ENCODE results near the gene SDK1. TPM values are rescaled to one million over a fixed set of nuclear protein-coding genes. Genes with fewer than 3 reads are reported as not detected.

The SDK1 gene
- total RNA-seq, 1 donor from 2014 or later = 16.7 TPM

DNA sequence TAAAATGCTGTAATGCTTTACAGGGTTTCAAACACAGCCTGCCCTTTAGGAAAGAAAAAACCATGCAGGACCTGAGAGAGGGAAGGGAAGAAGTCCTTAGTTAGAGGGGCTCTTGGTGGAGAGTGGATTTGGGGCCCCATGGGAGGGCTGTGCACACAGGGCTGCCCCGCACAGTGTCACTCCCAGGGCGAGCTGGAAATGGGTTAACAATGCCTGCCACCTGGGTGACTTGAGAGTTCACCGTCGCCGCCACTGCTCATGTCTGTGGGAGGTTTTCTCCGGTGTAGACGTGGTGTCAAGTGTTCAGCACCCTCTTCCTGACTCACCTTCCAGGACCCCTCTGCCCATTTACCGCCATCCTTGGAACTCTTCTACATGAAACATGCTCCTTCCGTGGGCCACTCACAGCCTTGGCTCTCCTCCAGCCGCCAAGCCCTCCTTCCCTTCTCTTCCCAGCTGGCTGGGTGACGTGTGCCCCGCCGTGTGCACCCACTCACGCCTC, 686.4 kb downstream of the SDK1 start:
- TF ChIP-seq, protein P1, sequence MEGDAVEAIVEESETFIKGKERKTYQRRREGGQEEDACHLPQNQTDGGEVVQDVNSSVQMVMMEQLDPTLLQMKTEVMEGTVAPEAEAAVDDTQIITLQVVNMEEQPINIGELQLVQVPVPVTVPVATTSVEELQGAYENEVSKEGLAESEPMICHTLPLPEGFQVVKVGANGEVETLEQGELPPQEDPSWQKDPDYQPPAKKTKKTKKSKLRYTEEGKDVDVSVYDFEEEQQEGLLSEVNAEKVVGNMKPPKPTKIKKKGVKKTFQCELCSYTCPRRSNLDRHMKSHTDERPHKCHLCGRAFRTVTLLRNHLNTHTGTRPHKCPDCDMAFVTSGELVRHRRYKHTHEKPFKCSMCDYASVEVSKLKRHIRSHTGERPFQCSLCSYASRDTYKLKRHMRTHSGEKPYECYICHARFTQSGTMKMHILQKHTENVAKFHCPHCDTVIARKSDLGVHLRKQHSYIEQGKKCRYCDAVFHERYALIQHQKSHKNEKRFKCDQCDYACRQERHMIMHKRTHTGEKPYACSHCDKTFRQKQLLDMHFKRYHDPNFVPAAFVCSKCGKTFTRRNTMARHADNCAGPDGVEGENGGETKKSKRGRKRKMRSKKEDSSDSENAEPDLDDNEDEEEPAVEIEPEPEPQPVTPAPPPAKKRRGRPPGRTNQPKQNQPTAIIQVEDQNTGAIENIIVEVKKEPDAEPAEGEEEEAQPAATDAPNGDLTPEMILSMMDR (IDR thresholded peaks at IDR 0.05) = no peak
- TF ChIP-seq POLR2A (IDR thresholded peaks at IDR 0.05) (no peak), POLR2AphosphoS5 (IDR thresholded peaks at IDR 0.05; ENCODE audit: insufficient read depth in 1 of 2, low read depth in 1 of 2) (no peak)
- Histone ChIP-seq H3K4me3 (no peak overlapping the region), H3K36me3 (no peaks in the 10 kb centered on the region), H3K27ac (no peak overlapping the region), H3K4me1 (no peaks in the 10 kb centered on the region), H3K9me3 (no peaks in the 10 kb centered on the region), H3K27me3 (no peaks in the 10 kb centered on the region)
- no peak for DNase-seq (ENCODE audit: extremely low spot score in 2 of 2)
- intact Hi-C loops (cut with DNase I) = no loop called here

DNA sequence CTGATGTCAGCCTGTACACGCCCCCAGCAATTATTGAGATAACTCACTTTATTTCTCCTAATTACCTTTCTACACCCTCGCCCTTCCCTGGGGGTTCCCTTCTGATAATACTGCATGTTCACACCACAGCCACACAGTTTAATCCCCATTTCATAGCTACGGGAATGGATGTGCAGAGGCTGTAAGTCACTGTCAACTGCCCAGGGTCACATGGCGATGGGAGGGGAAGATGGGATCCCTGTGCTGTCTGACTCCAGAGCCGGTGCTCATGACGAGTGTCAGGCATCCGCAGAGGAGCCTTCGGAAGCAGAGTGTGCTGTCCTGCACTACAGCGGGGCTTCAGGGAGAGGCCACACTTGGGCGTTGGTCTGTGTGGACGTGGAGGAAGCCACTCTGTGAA, 688.7 kb downstream of the SDK1 start:
- Histone ChIP-seq H3K27me3 (no peaks in the 10 kb centered on the region), H3K36me3 (no peaks in the 10 kb centered on the region), H3K4me3 (no peak overlapping the region), H3K27ac (no peak overlapping the region), H3K9me3 (no peaks in the 10 kb centered on the region), H3K4me1 (no peaks in the 10 kb centered on the region)
- DNase-seq (ENCODE audit: extremely low spot score in 2 of 2) = no peak
- intact Hi-C loops (cut with DNase I) = no loop called here
- TF ChIP-seq, protein P1 (IDR thresholded peaks at IDR 0.05) = no peak
- TF ChIP-seq POLR2A (IDR thresholded peaks at IDR 0.05) (no peak), POLR2AphosphoS5 (IDR thresholded peaks at IDR 0.05; ENCODE audit: insufficient read depth in 1 of 2, low read depth in 1 of 2) (no peak)

DNA sequence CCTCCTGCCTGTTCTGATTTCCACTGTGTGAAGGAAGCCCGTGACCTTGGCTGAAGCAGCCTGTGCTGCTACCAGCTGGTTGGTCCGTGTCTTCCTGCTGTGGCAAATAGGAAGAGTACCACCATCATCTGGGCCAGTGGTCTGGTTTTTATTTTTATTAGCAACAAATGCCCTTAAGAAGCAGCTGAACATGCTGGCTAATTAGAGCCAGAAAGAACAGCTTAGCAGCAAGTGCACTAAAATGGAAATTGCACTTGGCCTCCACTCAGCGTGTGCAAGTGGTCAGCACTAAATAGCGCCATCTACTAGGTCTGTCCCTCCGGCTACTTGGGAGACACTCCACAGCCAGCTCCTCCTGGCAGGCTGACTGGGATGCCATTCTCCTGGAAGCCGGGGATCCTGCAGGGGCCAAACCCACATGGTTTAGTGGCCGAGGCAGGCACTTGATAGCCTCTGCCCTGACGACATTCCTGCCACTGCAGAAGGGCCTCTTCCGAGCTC, 690.7 kb downstream of the SDK1 start:
- intact Hi-C loops (cut with DNase I) = no loop called here
- Histone ChIP-seq H3K4me1 (no peaks in the 10 kb centered on the region), H3K36me3 (no peaks in the 10 kb centered on the region), H3K9me3 (no peaks in the 10 kb centered on the region), H3K27me3 (no peaks in the 10 kb centered on the region), H3K27ac (no peak overlapping the region), H3K4me3 (no peak overlapping the region)
- TF ChIP-seq POLR2AphosphoS5 (IDR thresholded peaks at IDR 0.05; ENCODE audit: insufficient read depth in 1 of 2, low read depth in 1 of 2) (no peak), POLR2A (IDR thresholded peaks at IDR 0.05) (no peak)
- TF ChIP-seq, protein P1 (IDR thresholded peaks at IDR 0.05) = no peak
- no peak for DNase-seq (ENCODE audit: extremely low spot score in 2 of 2)

DNA sequence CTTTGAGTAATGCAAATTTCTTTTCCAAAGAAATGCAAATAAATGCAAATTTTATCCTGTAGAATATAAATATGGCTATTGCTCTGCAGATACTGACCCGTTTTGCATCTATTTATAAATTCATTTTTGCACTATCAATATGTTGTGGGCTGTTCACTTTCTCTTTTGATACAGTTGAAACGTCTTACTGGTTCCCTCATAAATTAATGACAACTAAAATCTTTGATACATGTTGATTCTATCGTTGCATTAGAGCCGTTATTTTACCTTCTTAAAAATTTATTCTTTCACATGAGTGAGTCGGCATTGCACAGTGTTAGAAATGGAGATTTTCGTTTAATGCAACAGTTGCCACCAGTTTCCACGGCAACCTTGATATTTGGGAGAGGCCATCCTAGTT, 691.8 kb downstream of the SDK1 start:
- intact Hi-C loops (cut with DNase I) = no loop called here
- Histone ChIP-seq H3K27ac (no peak overlapping the region), H3K4me3 (no peak overlapping the region), H3K36me3 (no peaks in the 10 kb centered on the region), H3K27me3 (no peaks in the 10 kb centered on the region), H3K9me3 (no peaks in the 10 kb centered on the region), H3K4me1 (no peaks in the 10 kb centered on the region)
- TF ChIP-seq POLR2A (IDR thresholded peaks at IDR 0.05) = no peak
- TF ChIP-seq POLR2AphosphoS5 (IDR thresholded peaks at IDR 0.05; ENCODE audit: insufficient read depth in 1 of 2, low read depth in 1 of 2) = no peak
- TF ChIP-seq, protein P1 (IDR thresholded peaks at IDR 0.05) = no peak
- no peak for DNase-seq (ENCODE audit: extremely low spot score in 2 of 2)

DNA sequence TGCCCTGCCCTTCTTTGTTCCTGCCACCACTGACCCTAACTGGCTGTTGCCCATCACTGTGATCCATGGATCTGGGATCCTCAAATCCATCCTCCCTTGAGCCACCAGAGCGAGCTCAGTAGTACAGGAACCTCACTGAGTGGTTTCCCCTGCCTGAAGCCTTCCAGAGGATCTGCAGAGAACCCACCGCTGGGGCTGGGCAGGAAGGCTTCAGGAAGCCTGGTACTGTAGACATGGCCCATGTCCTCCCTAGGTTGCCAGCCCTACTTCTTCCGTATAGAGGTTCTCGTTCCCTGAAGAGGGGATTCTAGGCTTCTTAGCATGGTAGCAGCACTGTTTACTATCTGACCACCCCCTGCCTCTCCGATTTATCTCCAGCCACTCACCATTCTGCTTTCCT, 693.7 kb downstream of the SDK1 start:
- Histone ChIP-seq H3K9me3 (no peaks in the 10 kb centered on the region), H3K27me3 (no peaks in the 10 kb centered on the region), H3K27ac (no peak overlapping the region), H3K36me3 (no peaks in the 10 kb centered on the region), H3K4me3 (no peak overlapping the region), H3K4me1 (no peaks in the 10 kb centered on the region)
- TF ChIP-seq POLR2AphosphoS5 (IDR thresholded peaks at IDR 0.05; ENCODE audit: insufficient read depth in 1 of 2, low read depth in 1 of 2) (no peak), POLR2A (IDR thresholded peaks at IDR 0.05) (no peak)
- TF ChIP-seq, protein P1 (IDR thresholded peaks at IDR 0.05) = no peak
- DNase-seq (ENCODE audit: extremely low spot score in 2 of 2) = no peak
- intact Hi-C loops (cut with DNase I) = no loop called here

Data from vagina (tissue), 2 donors.